Superior temporal gyrus (tissue), 1 donor: Measurements from ENCODE around the gene NR5A2.

ENCODE experiments used
- DNase-seq: peaks from one replicate; pipeline ENCODE4 v3.0.0-alpha.2; 2016; ENCODE audit errors: extremely low spot score

The NR5A2 gene

DNA sequence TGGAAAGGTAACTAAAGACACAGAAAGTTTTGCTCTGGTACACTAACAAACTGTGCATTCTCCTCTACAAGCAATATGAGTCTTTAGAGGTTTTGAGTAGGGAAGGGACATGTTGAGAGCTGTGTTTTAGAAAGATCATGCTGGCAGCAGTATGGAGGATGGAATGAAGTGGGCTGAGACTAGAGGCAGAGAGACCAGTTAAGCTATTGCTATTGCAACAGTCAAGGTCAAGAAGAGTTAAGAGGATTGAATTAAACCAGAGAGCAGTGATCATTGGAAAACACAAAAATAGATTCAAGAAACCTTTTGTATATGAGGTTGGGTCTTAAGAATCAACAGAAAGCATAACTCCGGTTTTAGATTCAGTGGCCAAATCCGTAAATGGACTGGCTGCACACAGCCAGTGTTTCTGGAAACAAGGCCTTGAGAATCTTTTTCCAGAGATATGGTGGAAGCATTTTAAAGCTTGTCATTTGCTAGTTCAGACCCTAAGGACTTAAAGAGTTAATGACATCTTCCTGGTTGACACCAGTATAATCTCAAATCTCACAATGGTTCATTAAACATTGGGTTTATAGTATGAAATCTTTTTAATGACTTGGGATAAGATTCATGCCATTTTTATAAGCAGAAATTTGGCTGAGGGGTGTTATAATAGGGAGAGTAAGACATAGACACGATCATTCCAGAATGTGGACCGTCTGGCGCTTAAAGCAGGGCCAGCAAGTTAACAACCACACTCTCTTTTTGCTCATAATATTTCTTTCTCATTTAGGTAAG is 177.9 kb downstream of the NR5A2 start:
- no peak for DNase-seq

DNA sequence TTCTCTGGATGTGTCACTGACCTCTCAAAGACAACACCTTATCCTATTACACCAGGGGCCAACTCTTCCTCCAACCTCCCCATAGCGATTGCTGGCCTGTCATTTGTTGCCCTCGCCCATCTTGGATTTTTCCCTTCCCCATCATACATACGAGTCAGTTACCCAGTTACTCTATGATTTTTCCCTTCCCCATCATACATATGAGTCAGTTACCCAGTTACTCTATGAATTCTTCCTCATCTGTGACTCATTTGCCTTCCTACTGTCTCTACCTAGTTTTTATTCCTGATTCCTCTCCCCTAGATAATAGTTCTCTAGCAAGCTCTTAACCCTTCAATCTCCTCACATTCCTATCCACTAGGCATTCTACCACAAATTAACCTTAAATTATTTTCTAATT is 178.8 kb downstream of the NR5A2 start:
- no peak for DNase-seq

DNA sequence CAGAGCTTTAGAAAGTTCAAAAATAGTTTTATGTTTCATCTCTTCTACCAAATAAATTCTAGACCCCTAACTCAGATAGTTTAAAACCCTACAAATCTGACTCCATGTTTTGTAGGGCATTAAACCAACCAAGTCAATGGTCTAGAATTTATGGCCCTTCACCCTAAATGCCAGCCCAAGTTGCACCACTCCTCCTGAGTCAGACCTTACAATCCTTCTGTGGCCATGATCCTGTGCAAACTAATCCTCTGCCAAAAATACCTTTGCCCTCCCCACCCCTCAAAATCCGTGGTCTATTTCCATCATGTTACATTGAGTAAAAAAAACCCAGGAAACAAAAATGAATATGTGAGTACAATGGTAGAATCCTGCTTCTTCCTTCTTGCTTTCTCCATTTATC is 179.3 kb downstream of the NR5A2 start:
- no peak for DNase-seq

DNA sequence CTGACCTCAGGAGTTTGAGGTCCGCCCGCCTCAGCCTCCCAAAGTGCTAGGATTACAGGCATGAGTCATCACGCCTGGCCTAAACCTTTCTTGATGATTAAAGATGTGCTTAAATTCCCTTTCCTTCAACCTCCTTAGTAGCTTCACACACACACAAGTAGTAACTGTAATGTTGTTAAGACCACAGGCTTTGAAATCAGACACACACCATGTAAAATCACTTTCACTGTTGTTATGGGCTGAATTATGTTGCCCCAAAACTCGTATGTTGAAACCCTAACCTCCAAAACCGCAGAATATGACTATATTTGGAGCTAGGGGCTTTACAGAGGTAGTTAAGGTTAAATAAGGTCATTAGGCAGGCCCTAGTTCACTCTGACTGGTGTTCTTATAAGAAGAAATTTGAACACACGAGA is 180.2 kb downstream of the NR5A2 start:
- no peak for DNase-seq

GRCh38 chr1:200211157-200211556 is 183.6 kb downstream of the NR5A2 start:
- DNase-seq: no peak

- no peak for DNase-seq
Observed at GRCh38 chr1:200213392-200213791, 185.9 kb downstream of the NR5A2 start.

GRCh38 chr1:200213921-200214320 is 186.4 kb downstream of the NR5A2 start:
- no peak for DNase-seq

DNA sequence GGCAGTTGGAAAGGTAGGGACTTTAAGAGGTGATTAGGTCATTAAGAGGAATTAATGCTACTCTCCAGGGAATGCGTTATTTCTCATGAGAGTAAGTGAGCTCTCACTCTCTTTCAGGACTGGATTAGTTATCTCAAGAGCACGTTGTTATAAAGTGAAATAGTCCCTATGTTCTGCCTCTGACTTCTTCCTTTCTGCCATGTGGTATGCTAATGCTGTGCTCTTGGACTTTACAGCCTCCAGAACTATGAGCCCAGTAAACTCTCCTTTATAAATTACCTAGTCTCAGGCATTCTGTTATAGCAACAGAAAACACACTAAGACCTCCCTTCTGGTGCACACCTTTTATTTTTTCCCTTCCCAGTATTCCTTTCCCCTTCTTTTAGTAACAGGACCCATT is 187.8 kb downstream of the NR5A2 start:
- DNase-seq: no peak

- DNase-seq: no peak
Observed at GRCh38 chr1:200217703-200218102, 190.2 kb downstream of the NR5A2 start.

DNA sequence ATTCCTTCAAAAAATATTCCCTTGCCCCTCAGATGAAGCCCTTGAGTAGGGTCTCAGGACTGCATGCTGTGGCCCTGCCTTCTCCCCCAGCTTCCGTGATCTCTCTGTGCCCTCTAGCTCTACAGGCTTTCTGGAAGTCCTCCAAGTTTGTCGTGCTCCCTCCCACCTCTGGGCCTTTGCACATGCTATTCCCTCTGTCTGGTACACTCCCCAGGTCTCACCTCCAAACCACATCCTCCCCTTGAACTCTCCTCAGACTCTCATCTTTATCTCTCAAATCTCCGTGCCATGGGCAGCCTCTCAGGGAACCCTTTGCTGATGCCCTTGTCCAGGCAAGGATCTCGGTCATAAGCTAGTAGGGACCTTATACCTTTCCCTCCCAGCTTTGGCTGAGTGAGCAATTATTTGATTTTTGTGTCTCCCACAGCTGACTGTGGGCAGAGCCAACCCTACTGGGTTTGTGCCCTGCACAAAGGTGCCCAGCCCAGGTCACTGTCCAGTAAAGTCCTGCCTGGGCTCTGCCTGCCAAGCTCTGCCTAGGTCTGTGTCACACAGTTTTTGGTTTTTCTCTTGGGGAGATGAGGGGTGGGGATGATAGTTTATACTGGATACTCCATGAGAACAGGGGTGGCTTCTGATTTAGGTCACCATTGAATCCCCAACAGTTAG is 194.2 kb downstream of the NR5A2 start:
- DNase-seq: no peak

DNA sequence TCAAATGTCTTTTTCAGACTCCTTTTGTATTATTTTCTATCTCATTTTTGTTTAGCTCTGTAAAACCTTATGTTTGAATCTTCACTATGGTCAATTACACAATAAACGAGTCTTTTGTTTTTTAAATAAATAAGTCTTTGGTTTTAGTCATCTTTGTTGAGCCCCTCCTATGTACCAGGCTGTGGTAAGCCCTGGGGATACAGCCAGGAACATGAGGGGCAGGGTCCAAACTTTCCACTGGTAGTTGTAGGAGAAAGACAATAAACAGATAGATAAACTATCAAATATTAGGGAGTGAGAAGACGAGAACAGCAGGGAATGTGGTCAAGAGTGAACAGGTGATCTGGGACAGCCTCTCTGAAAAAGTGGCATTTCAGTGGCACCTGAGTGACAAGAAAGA is 195.7 kb downstream of the NR5A2 start:
- no peak for DNase-seq

DNA sequence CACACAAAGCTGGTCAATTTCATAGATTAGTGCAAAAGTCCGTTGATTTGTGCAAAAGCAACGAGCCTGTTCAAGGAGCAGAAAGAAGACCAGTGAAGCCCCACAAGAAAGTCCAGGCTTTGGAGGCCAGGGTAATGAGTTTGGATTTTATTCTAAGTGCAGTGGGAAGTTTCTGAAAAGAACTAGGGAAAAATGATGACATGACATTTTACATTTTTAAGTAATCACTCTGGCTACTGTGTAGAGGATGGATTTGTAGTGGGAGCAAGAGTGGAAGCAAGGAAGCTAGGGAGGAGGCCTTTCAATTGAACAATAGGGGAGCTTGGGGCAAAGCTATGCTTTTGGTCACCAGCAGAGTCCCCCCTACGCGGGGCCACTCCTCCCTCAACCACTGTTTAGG is 196.1 kb downstream of the NR5A2 start:
- no peak for DNase-seq

DNA sequence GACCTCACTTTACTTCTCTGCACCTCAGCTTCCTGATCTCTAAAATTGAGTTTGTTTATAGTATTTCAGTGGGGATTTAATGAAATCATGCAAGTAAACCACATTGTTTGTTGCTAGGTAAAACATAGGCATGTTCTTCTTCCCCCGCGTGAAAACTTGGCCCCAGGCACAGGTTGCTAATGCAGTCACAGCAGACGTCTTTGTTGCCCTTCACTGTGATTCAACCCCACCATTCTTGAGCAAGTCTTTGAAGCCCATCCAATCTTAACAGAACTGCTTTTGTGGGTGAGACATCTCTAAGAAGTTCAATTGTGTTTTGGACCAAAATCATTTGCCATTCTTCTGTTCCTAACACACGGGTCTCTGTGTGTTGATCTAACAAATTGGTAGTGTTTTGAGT is 196.8 kb downstream of the NR5A2 start:
- no peak for DNase-seq

GRCh38 chr1:200226268-200226968 is 198.9 kb downstream of the NR5A2 start:
- DNase-seq: no peak

GRCh38 chr1:200226969-200227303 is 199.4 kb downstream of the NR5A2 start:
- no peak for DNase-seq
